K562 (cell line): ENCODE results near the gene BRD7. TPM values are rescaled to one million over a fixed set of nuclear protein-coding genes. Genes with fewer than 3 reads are reported as not detected.

ENCODE experiments used
- ATAC-seq: fragments of 200-7000 bp; cut with Tn5 transposase; 3 replicates; pipeline ENCODE4 v1.9.1; 2020; ENCODE audit warnings: moderate library complexity
- BruUV-seq: library from RNA; stranded (reverse); fragments of 400-500 nt; replicated peaks from 2 replicates; lab custom pipeline; 2021; lab: Mats Ljungman, UMichigan
- CTCF ChIA-PET: fragments of 300-600 bp; formaldehyde crosslinking; extraction: SDS; loops from one replicate; lab custom pipeline; 2021; ENCODE audit warnings: low intra/inter-chr PET ratio; lab: Yijun Ruan, JAX
- POLR2A ChIA-PET: fragments of 300-600, 350-650 bp; sonication (Branson Sonifier 250); formaldehyde crosslinking; extraction: SDS; loops from one replicate; lab custom pipeline; 2021; ENCODE audit warnings: antibody characterized with exemption, inconsistent platforms; lab: Yijun Ruan, JAX
- DNase-seq, 4 experiments: peaks; one replicate each; pipeline versions ENCODE4 v3.0.0 to v3.0.0-alpha.2; 2011 to 2018; ENCODE audit warnings: low spot score in 3 of 4, mixed read lengths in 3 of 4; ENCODE audit errors: extremely low read depth in 1 of 4
- FAIRE-seq: peaks from 2 replicates; lab custom pipeline; 2011; peaks lifted over from hg19 to GRCh38; lab: Jason Lieb, UNC
- H2AFZ ChIP-seq: 2 replicates; pipeline ENCODE4 v1.6.0; 2011; ENCODE audit warnings: low read depth, low read length, control low read depth, inconsistent platforms
- H3K27ac ChIP-seq: fragments of 200-600 bp; 3 replicates; pipeline ENCODE4 v1.8.0; 2011; ENCODE audit warnings: low read depth, mild to moderate bottlenecking, control low read depth, inconsistent platforms, low read length, moderate library complexity, mixed read lengths; ENCODE audit errors: extremely low read depth
- H3K27me3 ChIP-seq, 2 experiments: fragments of 300-600 bp in 1 of 2; 2 replicates in 1 of 2; 3 replicates in 1 of 2; pipeline versions ENCODE4 v1.6.0 to v1.8.0; 2011; ENCODE audit warnings: inconsistent platforms in 2 of 2, low read length in 2 of 2, mild to moderate bottlenecking in 1 of 2, mixed read lengths in 1 of 2, moderate library complexity in 1 of 2; ENCODE audit not compliant: control insufficient read depth in 2 of 2, insufficient read depth in 2 of 2
- H3K36me3 ChIP-seq: fragments of 300-600 bp; 3 replicates; pipeline ENCODE4 v1.8.0; 2011; ENCODE audit warnings: mild to moderate bottlenecking, low read length, inconsistent platforms; ENCODE audit not compliant: control insufficient read depth, insufficient read depth
- H3K4me1 ChIP-seq, 2 experiments: fragments of 200-600 bp in 1 of 2; replicated peaks in 1 of 2; 2 replicates in 1 of 2; 3 replicates in 1 of 2; pipeline versions ENCODE4 v1.5.1 to v1.8.0; 2011; ENCODE audit warnings: inconsistent platforms in 2 of 2, low read length in 2 of 2, mild to moderate bottlenecking in 1 of 2, mixed read lengths in 1 of 2, moderate library complexity in 1 of 2; ENCODE audit not compliant: control insufficient read depth in 2 of 2, insufficient read depth in 2 of 2
- H3K4me2 ChIP-seq: 2 replicates; pipeline ENCODE4 v1.6.1; 2011; ENCODE audit warnings: low read length, control low read depth, inconsistent platforms, mixed read lengths; ENCODE audit not compliant: insufficient read depth
- H3K4me3 ChIP-seq: fragments of 200-600 bp; sonication (generic), shearing (Covaris generic); 2 replicates; pipeline ENCODE4 v1.5.1; 2016; ENCODE audit warnings: control low read depth, inconsistent platforms
- H3K79me2 ChIP-seq: fragments of 200-600 bp; 3 replicates; pipeline ENCODE4 v1.8.0; 2011; ENCODE audit warnings: low read length, inconsistent platforms; ENCODE audit not compliant: control insufficient read depth, insufficient read depth
- H3K9ac ChIP-seq, 2 experiments: 2 replicates each; pipeline versions ENCODE4 v1.6.0 to v1.6.1; 2011; ENCODE audit warnings: low read depth in 2 of 2, low read length in 2 of 2, control low read depth in 1 of 2, inconsistent platforms in 1 of 2, mild to moderate bottlenecking in 1 of 2, mixed read lengths in 1 of 2; ENCODE audit not compliant: insufficient read depth in 1 of 2
- H3K9me1 ChIP-seq: one replicate; pipeline ENCODE4 v1.6.0; 2011; ENCODE audit warnings: inconsistent platforms, mild to moderate bottlenecking, low read length, moderate library complexity; ENCODE audit not compliant: control insufficient read depth, insufficient read depth
- H3K9me3 ChIP-seq: replicated peaks from 2 replicates; pipeline ENCODE4 v1.5.1; 2011; ENCODE audit warnings: low read depth, low read length, inconsistent platforms; ENCODE audit not compliant: control insufficient read depth, insufficient read depth
- H4K20me1 ChIP-seq: replicated peaks from 2 replicates; pipeline ENCODE4 v1.6.1; 2011; ENCODE audit warnings: low read length, inconsistent platforms, mixed read lengths; ENCODE audit not compliant: control insufficient read depth, insufficient read depth
- ATF3 ChIP-seq, 2 experiments: fragments of 450-650 bp in 1 of 2; sonication (generic) in 1 of 2; formaldehyde crosslinking in 1 of 2; IDR thresholded peaks in 1 of 2; conservative IDR thresholded peaks in 1 of 2; 2 replicates each; pipeline versions ENCODE4 v1.6.1 to v1.8.1; 2016 to 2023; ENCODE audit warnings: mild to moderate bottlenecking in 2 of 2, moderate library complexity in 2 of 2, inconsistent platforms in 1 of 2, missing genetic modification reagents in 1 of 2
- CHCHD3 ChIP-seq: fragments of 250-450 bp; sonication (Bioruptor Pico); IDR thresholded peaks from 2 replicates; pipeline ENCODE4 v2.1.2; 2022; ENCODE audit warnings: mild to moderate bottlenecking
- CXXC5 ChIP-seq: fragments of 250-450 bp; sonication (Bioruptor Pico); IDR thresholded peaks from 2 replicates; pipeline ENCODE4 v1.8.0; 2022; ENCODE audit warnings: inconsistent platforms, mild to moderate bottlenecking, moderate library complexity
- DIDO1 ChIP-seq: fragments of 450-650 bp; IDR thresholded peaks from 2 replicates; pipeline ENCODE4 v1.6.1; 2016; ENCODE audit warnings: low read depth, missing biosample characterization, missing genetic modification characterization
- FOXM1 ChIP-seq, 2 experiments: fragments of 450-650 bp in 1 of 2; sonication (generic) in 1 of 2; formaldehyde crosslinking in 1 of 2; IDR thresholded peaks; 2 replicates each; pipeline versions ENCODE4 v1.6.1 to v1.9.0; 2017 to 2022; ENCODE audit warnings: low read depth in 2 of 2, mild to moderate bottlenecking in 2 of 2, missing genetic modification reagents in 1 of 2, moderate library complexity in 1 of 2
- NR2C1 ChIP-seq, 2 experiments: fragments of 450-650 bp; IDR thresholded peaks; 2 replicates each; pipeline ENCODE4 v1.6.1; 2017; ENCODE audit warnings: mild to moderate bottlenecking in 2 of 2, antibody characterized with exemption in 1 of 2, inconsistent platforms in 1 of 2, missing compliant biosample characterization in 1 of 2, missing genetic modification characterization in 1 of 2
- RCOR1 ChIP-seq, 2 experiments: IDR thresholded peaks; 2 replicates each; pipeline ENCODE4 v1.6.1; 2012; ENCODE audit warnings: low read depth in 2 of 2, low read length in 2 of 2, borderline replicate concordance in 1 of 2, improper control_type of control experiment in 1 of 2
- SRSF1 ChIP-seq: fragments of 200-400 bp; formaldehyde crosslinking; IDR thresholded peaks from 2 replicates; pipeline ENCODE4 v1.6.1; 2017; ENCODE audit warnings: mild to moderate bottlenecking, low read depth, low read length, moderate library complexity
- STAG1 ChIP-seq: sonication (generic); formaldehyde crosslinking; IDR thresholded peaks from 2 replicates; pipeline ENCODE4 v1.5.0; 2020; ENCODE audit warnings: missing genetic modification reagents, borderline replicate concordance
- ZNF274 ChIP-seq: IDR thresholded peaks from 2 replicates; pipeline ENCODE4 v1.6.1; 2011; ENCODE audit warnings: low read depth, mild to moderate bottlenecking, low read length, moderate library complexity, borderline replicate concordance
- WGBS: fragments of 100-300 bp; shearing (Covaris generic); methylation state at CpG from one replicate; pipeline ENCODE4 v1.1.6; 2016; ENCODE audit warnings: low coverage, mixed read lengths; ENCODE audit not compliant: insufficient coverage; ENCODE audit errors: missing lambda C conversion rate; 5-methylcytosine and 5-hydroxymethylcytosine counted together
- in situ Hi-C: fragments of 300-500 bp; cut with MboI; formaldehyde crosslinking; loops from 4 replicates; pipeline ENCODE4 v1.15.0; 2018; ENCODE audit warnings: inconsistent platforms, mixed read lengths
- intact Hi-C: fragments of 100-400 bp; cut with micrococcal nuclease; formaldehyde crosslinking; loops from 2 replicates; pipeline ENCODE4 v1.14.2; 2022
- polyA plus RNA-seq, 8 experiments: library from polyadenylated mRNA; depleted of rRNA in 4 of 8; stranded (reverse) in 5 of 8; unstranded in 3 of 8; fragments of >200 nt; fragmentation: Nextera tagmentation in 2 of 8; fragmentation: Illumina TruSeq in 1 of 8; extraction: Ambion mirVana in 2 of 8; extraction: Trizol in 1 of 8; gene quantifications; 2 replicates each; pipeline versions ENCODE4 v1.2.1 to v1.2.3, GENCODE V29; 2011 to 2014; ENCODE audit warnings: inconsistent platforms in 1 of 8, missing spikeins in 1 of 8
- total RNA-seq, 7 experiments: library from RNA; depleted of rRNA in 6 of 7; stranded (reverse); fragments of >200 nt in 6 of 7; fragmentation: Illumina TruSeq in 2 of 7; extraction: Trizol in 2 of 7; gene quantifications; 2 replicates each; pipeline versions ENCODE4 v1.2.1 to v1.2.3, GENCODE V29; 2011 to 2021; ENCODE audit warnings: low replicate concordance in 1 of 7
- TF ChIP-seq, protein P1 (sequence below), 3 experiments: fragments of 200-800 bp in 1 of 3; fragments of 250-450 bp in 1 of 3; fragments of 450-650 bp in 1 of 3; sonication (Bioruptor Pico) in 1 of 3; sonication (Bioruptor generic) in 1 of 3; formaldehyde crosslinking in 1 of 3; IDR thresholded peaks; 2 replicates each; pipeline versions ENCODE4 v1.6.1 to v1.8.0; 2016 to 2022; ENCODE audit warnings: mild to moderate bottlenecking in 2 of 3, missing genetic modification characterization in 2 of 3, missing compliant biosample characterization in 1 of 3, moderate library complexity in 1 of 3
- TF ChIP-seq, protein P2 (sequence below): fragments of 450-650 bp; formaldehyde crosslinking; IDR thresholded peaks from 2 replicates; pipeline ENCODE4 v1.4.0; 2022; ENCODE audit warnings: mild to moderate bottlenecking, moderate library complexity

Gene BRD7
- total and polyA plus RNA-seq, 9 of the 15 experiments (the other 6 are each of a cell fraction or from before 2014, with no cell fraction given), result 20.6 to 101 (median 68.7) TPM

DNA sequence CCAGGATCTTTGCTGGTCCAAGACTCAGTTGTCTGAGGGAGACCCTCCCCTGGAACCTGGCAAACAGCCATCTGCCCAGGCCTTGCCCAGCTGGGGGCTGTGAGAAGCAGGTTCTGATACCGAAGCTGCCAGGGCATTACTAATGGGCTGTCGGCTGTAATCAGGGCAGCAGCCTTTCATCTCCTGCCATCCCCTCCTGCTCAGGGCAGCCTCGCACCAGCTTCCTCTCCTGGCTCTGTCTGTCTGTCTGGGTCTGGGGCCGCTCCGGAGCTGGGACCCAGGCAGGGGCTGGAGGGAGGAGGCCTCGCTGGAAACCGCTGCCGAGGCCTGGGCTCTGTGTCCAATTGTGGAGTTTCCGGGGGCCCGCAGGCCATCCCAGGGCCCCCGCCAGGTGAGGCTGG, 21.6 kb upstream of the BRD7 start (continued):
- TF ChIP-seq, protein P1, sequence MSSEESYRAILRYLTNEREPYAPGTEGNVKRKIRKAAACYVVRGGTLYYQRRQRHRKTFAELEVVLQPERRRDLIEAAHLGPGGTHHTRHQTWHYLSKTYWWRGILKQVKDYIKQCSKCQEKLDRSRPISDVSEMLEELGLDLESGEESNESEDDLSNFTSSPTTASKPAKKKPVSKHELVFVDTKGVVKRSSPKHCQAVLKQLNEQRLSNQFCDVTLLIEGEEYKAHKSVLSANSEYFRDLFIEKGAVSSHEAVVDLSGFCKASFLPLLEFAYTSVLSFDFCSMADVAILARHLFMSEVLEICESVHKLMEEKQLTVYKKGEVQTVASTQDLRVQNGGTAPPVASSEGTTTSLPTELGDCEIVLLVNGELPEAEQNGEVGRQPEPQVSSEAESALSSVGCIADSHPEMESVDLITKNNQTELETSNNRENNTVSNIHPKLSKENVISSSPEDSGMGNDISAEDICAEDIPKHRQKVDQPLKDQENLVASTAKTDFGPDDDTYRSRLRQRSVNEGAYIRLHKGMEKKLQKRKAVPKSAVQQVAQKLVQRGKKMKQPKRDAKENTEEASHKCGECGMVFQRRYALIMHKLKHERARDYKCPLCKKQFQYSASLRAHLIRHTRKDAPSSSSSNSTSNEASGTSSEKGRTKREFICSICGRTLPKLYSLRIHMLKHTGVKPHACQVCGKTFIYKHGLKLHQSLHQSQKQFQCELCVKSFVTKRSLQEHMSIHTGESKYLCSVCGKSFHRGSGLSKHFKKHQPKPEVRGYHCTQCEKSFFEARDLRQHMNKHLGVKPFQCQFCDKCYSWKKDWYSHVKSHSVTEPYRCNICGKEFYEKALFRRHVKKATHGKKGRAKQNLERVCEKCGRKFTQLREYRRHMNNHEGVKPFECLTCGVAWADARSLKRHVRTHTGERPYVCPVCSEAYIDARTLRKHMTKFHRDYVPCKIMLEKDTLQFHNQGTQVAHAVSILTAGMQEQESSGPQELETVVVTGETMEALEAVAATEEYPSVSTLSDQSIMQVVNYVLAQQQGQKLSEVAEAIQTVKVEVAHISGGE (CRISPR knock-in tag; IDR thresholded peaks at IDR 0.05), result no peak

DNA sequence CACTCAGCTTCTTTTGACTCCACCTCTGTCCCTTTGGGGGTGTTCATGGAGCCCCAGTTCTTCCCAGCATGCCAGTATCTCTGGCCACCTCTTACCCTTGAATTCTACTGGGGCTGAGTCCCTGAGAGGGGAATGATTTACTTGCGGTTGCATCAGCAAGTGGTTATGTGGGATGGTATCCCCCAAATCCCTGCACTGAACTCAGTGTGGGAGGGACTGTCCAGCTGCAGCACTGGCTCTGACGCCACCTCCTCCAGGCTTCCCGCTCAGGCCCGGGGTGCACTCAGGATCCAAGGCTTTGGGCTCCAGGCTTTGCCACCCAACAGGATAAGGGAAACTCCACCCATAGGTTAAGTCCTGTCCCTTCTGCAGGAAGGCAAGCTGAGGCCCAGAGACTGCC, 21.1 kb upstream of the BRD7 start:
- no peak overlapping the region for H3K4me3 ChIP-seq
- H3K4me2 ChIP-seq, result no peak overlapping the region
- TF ChIP-seq SRSF1 (no peak), ZNF274 (no peak), NR2C1 (IDR thresholded peaks at IDR 0.05) (no peak), NR2C1 (tag; IDR thresholded peaks at IDR 0.05) (no peak), CXXC5 (CRISPR knock-in tag) (0 out of 2 replicates have a peak, but pooled peaks have one; percentile 14), FOXM1 (IDR thresholded peaks at IDR 0.05; ENCODE audit: low read depth) (no peak), FOXM1 (CRISPR knock-in tag; IDR thresholded peaks at IDR 0.05; ENCODE audit: low read depth) (no peak), RCOR1 (IDR thresholded peaks at IDR 0.05; ENCODE audit: borderline replicate concordance in 1 of 2, low read depth in 2 of 2, low read length in 2 of 2) (peak in 1 of 2 experiments; percentile 93; a peak in 2 of 4 replicates), CHCHD3 (CRISPR knock-in tag) (no peak), STAG1 (CRISPR knock-in tag) (no peak), ATF3 (IDR thresholded peaks at IDR 0.05) (peak; percentile 81), ATF3 (CRISPR knock-in tag; conservative IDR thresholded peaks at IDR 0.05) (no peak), DIDO1 (tag) (no peak)
- TF ChIP-seq, protein P2, sequence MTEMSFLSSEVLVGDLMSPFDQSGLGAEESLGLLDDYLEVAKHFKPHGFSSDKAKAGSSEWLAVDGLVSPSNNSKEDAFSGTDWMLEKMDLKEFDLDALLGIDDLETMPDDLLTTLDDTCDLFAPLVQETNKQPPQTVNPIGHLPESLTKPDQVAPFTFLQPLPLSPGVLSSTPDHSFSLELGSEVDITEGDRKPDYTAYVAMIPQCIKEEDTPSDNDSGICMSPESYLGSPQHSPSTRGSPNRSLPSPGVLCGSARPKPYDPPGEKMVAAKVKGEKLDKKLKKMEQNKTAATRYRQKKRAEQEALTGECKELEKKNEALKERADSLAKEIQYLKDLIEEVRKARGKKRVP (CRISPR knock-in tag), result peak; percentile 82

More for the DNA sequence above, 21.1 kb upstream of the BRD7 start:
- H3K4me1 ChIP-seq, result peaks cover 9% of the 10 kb centered on the region in 2 experiments; a peak in 2 of 5 replicates
- ChIA-PET CTCF (no interaction called here), POLR2A (interaction anchor here (0.5 kb wide), 1 partner anchor 378 kb away, joined by 3 read pairs; no protein-coding TSS in a partner anchor)
- 30% methylated on average over 4 of the region's 4 CpGs for WGBS
- H3K27me3 ChIP-seq, result peaks cover 0 to 22% of the 10 kb centered on the region in 2 experiments; a peak in 1 of 5 replicates
- ATAC-seq (peak; percentile 64), DNase-seq (no peak), FAIRE-seq (no peak)
- no peaks in the 10 kb centered on the region for H3K9me1 ChIP-seq
- in situ Hi-C loops, result no loop called here
- no peak overlapping the region for H2AFZ ChIP-seq
- H3K9me3 ChIP-seq, result no peaks in the 10 kb centered on the region
- no peaks in the 10 kb centered on the region for H4K20me1 ChIP-seq
- BruUV-seq, result no TSS peak
- no peaks in the 10 kb centered on the region for H3K79me2 ChIP-seq
- no peak overlapping the region for H3K9ac ChIP-seq
- intact Hi-C loops, result no loop called here
- H3K36me3 ChIP-seq, result no peaks in the 10 kb centered on the region
- H3K27ac ChIP-seq, result no peak overlapping the region
